ENCODE results near the gene CARD9.

Gene CARD9

DNA sequence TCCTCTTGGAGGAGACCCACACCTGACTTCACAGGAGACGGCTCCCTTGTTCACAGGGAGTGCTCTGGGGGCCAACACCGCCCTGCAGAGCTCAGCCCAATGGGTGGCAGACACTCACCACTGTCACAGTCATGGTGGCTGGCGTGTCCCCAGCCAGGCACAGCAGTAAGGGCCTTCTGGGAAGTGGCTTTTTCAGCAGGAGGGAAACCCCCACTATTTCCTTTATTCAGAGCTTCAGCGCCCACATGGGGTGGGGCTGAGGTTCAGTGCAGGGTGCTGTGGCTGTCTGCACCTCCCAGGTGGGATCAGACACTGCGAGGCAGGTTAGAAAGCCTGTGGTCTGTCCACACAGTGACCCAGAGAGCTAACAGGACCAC lies 30.1 kb upstream of the CARD9 start:
- no peak for DNase-seq
- intact Hi-C loops (cut with DNase I) = no loop called here

DNA sequence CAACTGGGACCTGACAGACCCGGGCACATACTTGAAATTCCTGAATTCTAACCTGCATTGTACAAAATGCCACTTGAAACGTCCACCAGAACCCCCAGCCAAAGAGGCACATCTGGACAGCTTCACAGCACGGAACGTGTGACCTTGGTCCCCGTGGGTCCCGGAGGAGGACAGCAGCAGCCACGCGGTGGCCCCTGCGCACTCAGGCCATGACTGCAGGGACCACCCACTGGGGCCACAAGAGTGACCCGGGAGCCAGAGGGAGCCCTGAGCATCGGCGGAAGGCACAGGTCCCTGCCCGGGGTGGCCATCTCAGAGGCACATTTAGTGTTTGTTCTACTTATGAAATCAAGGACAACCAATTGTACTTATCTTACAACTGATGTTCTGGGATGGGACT lies 28.6 kb upstream of the CARD9 start:
- intact Hi-C loops (cut with DNase I) = no loop called here
- peak in 1 of 10 donors; percentile 82 for DNase-seq

DNA sequence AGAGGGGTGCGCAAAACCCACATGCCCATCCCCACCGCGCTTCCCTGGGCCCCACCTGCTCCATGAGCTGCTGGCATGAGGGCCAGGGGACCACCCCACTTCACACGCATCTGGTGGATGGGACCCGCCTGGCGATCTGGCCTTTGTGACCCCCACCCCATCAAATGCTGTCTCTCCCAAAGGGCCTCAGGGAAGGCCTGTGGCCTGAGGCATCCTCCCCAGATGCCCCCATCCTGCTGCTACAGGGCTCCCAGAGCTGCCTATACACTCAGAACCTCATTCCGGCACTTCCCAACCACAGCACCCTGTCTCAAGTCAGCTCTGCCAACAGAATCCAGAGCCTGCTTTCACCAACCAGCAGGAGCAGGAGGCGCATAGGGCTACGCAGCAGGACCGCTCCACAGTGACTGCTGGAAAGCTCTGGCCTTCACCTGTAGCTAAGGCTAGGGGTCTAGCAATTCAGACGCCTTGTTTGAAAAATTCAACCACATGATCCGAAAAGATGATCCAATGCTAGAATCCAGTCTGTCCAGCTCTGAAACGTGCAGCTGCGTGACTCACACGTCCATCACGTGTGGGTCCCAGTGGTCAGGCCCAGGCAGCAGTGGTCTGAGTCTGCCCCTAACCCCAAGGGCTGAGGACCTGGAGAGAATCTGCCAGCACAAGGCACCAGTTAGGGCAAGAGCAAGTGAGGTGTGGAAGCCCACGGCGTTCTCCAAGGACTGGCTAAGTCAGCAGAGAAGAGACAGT lies 27.9 kb upstream of the CARD9 start:
- DNase-seq = no peak
- intact Hi-C loops (cut with DNase I) = loop anchor here (2.0 kb wide), 2 partner anchors 39 to 89 kb away; partner anchors contain the start of gene DNLZ

DNA sequence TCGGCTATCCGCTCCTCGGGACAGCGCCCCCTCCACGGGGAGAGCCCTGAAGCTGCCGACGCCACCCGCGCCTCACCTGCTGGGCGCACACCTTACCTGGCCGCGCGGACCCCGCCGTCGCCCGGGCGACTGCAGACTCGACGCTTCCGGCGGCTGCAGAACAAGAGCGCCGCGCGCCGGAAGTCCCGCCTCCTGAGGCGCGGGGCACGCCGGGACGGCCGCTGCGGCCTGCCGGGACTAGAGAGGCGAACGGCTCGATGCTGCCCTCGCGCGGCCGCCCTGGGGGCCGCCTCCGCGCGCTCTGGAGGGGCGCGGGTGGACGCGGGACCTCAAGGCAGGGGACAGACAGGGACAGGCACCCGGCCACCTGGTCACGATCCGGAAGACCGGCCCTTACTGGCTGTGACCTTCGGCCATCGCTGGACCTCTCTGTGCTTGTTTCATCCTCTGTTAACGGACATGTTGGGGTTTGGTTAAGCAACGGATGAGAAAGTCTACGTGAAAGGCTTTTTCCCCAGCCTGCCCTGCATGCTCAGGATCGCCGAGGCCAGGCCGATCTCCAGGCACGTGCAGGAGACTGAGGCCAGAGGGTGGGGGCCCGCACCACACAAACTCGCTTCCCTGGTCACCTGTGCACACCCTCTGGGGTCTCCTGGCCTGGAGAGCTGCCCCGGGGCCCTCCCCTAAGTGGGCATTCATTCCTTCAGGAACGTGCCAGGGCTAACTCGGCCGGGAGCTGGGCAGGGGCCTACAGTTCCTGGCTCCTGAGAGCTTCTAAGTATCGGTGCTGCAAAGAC lies 26.8 kb upstream of the CARD9 start, which contains the start of gene SNAPC4:
Gene SNAPC4 (minus strand): TSS at position 133 of the 797 bp plus-strand sequence. CDS start 1,742 bp downstream, outside the sequence.
- peak; percentile 66 to 98 (median 80) for DNase-seq
- intact Hi-C loops (cut with DNase I) = loop anchor here (1.0 to 2.0 kb wide), 4 partner anchors 10 to 87 kb away; partner anchors contain the start of genes DNLZ, ENTR1, INPP5E and PMPCA

DNA sequence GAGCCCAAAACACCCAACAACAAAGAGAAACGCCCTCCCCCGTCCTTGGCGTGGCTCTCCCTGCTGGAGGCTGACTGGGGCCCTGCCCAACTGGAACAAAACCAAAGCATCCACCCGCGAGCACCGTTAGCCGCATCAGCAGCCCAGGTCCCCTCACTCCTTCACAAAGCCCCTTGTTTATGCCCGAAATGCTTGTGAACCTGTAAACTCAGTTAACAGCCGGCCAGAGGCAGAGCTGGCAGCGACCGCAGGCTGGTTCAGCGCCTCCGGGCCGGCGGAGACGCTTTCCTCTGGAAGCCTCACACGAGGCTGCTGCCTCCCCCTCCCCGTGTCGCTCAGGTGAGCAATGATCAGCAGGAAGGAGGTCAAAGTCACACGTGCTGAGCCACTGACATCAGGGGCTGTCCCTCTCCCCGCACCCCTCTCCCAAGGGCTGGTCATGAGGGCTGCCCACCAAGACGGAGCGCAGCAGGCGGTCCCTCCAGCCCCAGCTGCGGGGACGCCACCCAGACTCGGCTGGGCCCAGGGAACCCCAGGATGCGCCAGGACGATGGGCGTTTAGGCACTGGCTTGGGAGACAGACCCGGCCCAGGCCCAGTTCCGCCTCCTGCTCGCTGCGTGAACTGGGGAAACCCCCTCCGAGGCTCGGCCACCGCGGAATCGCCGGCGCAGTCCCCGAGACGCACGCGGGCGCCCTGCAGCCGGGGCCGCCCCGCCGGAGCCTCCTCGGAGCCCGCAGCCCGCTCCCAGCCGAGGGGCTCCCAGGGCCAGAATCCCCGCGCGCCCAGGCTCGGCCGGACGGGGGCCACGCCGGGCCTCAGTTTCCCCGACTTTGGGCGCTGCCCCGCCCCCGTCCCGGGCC lies 25.9 kb upstream of the CARD9 start:
- intact Hi-C loops (cut with DNase I) = loop anchor here (1.0 to 2.0 kb wide), 4 partner anchors 11 to 87 kb away; partner anchors contain the start of genes DNLZ, ENTR1, INPP5E and PMPCA
- peak in 1 of 10 donors; percentile 81 for DNase-seq

DNA sequence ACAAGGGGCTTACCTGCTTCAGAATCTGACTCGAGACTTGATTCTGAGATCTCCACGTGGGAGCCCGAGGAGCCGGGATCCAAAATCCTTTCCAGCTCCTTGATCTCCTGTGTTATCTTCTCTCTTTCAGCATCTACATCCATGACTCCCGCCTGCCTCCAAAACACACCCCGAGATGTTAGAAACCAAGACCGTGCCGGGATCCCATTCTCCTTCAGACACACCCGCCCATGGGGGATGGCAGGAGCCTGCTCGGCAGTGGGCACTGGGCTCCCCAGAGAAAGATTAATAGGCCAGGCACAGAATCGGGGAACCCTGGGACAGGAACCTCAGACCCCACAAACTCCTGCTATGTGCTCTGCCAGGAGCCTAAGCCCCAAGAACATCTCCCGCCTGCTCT lies 24.8 kb upstream of the CARD9 start:
- intact Hi-C loops (cut with DNase I) = no loop called here
- no peak for DNase-seq

DNA sequence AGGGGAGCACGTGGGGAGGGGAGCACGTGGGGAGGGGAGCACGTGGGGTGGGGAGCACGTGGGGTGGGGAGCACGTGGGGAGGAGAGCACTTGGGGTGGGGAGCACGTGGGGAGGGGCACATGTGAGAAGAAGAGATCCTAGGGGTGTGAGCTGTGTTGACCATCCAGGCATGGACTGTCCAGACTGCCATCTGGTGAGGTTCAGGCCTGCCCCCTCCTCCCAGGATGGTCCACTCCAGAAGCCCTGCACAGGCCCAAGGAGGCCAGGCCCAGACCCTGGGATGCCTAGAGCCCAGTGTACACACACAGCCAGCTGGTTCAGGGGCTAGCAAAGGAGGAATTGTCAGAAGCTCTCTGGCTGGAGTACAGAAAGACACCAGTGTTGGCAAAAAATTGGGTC lies 24.2 kb upstream of the CARD9 start:
- intact Hi-C loops (cut with DNase I) = no loop called here
- DNase-seq = no peak

DNA sequence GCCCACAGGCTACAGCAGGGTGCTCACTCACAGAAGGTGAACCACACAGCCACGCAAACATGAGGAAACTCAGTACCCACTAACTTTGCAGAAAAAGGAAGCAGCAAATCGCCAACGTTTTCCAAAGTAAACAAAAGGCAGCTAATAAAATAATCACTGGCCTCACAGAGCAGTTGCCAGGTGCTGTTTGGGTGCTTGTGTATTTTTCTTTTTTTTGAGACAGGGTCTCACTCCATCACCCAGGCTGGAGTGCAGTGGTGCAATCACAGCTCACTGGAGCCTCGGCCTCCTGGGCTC lies 22.7 kb upstream of the CARD9 start:
- intact Hi-C loops (cut with DNase I) = no loop called here
- DNase-seq = no peak

DNA sequence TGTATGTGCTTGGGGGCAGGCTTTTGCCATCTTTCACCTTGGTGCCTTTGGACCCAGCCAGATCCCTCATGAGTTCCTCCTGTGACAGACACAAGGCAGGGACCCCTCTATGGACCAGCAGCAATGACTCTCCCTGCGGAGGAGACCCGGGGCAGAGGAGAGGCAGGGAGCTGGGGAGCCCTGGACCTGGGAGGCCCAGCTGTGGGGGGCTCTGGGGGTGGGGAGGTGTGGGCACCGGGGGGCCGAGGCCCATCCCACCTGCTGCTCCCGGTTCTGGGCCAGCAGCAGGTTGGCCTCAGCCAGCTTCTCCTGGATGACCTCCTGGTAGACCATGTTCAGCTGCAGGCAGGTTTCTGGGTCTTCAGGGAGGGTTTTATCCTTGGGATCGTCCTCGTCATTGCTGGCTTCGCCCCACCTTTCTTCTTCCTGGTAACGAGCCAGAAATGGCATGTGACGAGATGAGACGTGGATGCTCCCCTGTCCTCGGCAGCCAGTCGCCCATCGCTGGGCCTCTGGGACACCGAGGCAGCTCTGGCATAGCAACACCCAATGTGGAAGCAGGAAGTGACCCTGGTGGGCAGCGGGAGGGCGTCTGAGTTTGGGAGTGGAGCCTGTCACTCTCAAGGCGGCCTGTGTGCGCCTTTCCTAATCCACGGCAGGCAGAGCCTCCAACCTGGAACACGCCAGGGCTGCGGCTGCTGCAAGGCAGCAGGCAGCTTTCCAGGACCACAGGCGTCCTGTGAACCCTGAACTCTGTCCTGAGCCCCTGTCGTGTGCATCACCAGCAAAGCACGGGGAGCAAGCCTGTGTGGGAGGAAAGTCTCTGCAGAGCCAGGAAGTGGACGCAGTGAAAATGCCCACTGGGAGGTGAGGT lies 22.1 kb upstream of the CARD9 start:
- intact Hi-C loops (cut with DNase I) = no loop called here
- peak in 2 of 10 donors; percentile 62 to 77 for DNase-seq

DNA sequence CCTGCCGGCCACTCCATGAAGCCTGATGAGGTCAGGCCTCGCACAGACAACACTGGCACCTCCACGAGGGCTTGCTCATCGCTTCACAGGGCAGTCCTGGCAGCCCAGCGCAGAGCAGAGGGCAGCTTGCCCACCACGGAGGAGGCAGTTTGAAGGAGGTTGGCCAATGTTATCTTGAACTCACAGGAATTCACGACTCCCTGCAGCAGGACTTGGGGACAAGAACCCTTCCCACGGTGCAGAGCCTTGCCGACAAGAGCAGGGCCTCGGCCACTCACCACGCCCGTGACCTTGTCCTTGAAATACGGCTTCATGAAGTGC lies 21.5 kb upstream of the CARD9 start:
- peak in 1 of 10 donors; percentile 57 for DNase-seq

DNA sequence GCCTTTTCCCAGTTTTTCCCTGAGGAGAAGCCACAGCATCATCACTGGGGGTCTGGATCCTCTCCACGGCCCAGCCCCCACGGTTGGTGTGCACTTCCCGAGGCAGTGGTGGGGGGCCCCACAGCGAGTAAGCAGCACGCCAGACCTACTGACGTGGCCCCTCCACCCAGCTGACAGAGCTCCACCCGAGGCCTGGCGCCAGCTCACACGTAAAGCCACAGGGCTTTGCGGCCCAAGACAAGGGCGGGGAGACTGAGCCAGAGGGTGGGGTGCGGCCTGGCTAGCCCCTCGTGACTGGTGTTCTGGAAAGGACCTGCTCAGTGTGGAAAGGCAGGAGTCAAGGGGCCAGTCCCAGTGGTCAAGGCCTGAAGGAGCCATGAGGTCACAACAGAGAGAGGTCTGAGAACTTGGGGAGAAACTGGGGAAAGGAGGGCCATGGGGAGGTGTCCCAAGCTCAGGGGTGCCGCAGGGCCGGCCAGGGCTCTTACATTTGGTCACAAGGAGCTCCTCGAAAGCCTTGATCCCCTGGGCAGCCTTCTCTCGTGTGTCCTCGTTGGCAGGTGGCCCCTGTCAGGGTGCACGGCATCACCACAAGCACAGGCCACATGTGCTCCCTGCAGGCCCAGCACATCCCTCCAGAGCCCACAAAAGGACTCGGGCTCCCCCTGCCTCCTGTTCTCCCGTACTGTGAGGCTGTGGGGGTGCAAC lies 21.0 kb upstream of the CARD9 start:
- intact Hi-C loops (cut with DNase I) = no loop called here
- DNase-seq = peak in 1 of 10 donors; percentile 71

More for the DNA sequence above, 21.5 kb upstream of the CARD9 start:
- intact Hi-C loops (cut with DNase I) = no loop called here

DNA sequence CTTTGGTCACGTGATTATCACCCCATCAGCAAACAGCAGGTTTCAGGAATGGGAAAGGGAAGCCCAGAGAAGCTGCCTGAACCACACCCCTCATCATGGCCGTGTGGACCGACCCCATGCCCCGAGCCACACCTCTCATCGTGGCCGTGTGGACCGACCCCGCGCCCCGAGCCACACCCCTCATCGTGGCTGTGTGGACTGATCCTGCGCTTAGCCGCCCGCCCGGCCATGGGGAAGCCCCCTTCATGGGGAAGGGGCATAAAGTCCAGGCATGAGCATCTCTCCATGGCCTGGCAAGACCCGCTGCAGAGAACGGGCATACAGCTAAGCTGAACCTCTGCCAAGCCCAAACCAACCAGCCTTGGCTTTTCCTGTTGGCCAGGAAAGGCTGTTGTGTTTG lies 20.1 kb upstream of the CARD9 start:
- peak in 1 of 10 donors; percentile 46 for DNase-seq
- intact Hi-C loops (cut with DNase I) = no loop called here

DNA sequence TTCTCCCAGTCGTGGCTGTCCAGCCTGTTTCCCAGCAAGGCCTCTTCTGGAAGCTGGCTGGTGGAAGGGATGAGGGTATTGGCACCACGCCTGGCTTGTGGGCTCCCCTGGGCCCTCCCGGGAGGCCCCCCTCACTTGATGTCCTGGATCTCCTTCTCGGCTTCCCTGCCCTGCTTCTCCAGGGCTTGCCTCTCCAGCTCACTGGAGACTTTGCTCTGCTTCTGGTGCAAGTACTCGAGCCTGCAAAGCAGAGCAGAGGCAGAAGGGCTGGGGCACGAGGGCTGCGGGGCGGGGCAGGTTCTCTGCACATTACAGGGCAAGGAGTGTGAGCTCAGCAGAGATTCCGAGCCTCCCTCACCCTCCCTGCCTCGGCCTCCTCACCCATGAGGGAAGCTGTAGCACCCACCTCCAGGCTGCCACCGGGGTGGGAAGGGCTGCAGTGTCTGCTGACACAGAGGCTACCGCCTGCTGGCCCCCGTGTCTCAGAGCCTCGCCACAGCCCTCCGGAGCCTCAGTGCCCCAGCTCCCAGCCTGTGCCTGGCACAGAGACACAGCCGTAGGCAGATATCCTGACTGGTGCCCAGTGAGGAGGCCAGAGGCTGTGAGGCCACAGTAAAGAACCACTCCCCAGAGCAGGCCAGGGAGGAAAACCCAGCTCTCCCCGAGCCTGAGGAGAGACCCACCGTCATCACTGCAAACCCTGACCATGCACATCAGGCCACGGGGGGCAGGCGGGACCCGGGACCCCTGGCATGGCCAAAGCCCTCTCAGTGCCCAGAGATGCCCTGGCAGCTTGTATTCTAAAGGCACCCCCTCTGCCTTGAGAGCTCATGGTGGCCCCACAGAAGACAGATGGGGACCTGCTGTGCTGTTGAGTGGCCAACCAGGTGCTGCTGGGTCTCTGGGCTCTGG lies 19.3 kb upstream of the CARD9 start:
- peak in 2 of 10 donors; percentile 44 to 78 for DNase-seq
- intact Hi-C loops (cut with DNase I) = no loop called here

DNA sequence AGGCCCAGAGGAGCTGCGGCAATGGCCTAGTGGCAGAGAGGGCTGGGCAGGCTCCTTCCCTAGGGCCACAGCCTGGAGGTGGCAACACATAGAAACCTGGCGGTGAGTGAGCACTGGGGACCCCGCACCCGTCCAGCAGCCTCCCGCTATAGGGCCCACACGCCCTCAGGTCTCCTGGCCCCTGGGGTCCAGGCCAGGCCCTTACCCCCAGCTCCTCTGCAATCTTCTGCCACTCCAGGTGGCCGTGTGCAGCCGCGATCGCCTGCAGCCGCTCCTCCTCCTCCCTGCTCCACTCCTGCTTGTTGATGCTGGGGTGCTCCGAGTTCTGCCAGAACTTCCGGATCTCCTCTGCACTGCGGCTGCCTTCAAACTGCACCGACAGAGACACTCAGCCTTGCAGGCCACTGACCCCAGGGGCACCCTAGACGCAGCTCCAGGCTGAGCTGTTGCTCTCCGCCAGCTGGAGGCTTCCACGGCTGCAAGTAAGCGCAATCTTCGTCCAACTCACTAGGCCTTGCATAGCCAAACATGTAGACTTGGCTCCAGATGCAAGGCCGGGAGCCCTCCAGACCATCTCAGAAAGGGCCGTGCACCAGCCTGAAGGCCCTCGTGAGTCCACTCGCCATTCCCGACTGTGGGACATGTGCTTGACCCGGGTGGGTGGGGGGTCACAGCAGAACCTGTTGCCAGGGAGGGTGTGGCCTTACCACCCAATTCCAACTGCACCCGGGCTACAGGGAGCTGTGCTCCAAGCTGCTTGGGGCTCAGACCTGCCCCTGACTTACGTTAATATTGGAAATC lies 18.5 kb upstream of the CARD9 start:
- intact Hi-C loops (cut with DNase I) = no loop called here
- DNase-seq = peak in 1 of 10 donors; percentile 68

DNA sequence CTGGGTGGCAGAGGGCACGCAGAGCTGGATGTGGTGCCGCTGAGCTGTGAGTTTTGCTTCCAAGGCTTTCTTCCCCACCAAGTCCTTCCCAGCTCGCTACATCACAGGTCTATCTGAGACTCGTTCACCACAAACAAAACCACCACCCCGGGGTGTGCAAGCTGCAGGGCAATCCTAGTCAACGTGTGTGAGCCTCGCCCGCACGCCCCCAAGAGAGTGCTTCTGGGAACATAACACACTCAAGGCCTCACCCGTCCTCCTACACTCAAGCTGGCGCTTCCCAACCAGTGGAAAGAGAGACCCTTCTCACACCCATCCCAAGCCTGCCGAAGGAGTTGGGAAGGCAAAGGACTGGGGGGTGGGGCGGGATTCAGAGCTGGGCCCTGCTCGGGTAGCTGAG lies 15.9 kb upstream of the CARD9 start:
- intact Hi-C loops (cut with DNase I) = no loop called here
- DNase-seq = no peak

DNA sequence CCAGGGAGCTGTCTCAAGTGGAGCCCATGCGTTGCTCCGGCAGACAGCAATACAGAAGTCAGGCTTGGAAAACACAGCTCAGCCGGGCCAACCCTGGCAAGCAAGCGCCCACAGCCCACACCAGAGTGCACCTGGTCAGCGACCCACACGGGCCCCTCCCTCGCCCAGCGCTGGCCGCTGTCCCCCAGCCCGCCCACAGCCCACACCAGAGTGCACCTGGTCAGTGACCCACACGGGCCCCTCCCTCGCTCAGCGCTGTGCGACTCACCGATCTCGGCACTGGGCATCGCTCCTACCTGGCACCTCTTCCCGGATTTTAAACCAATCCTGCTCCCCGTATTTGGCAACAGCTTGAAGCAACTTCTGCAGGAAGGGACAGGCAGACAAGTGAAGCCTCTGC lies 13.7 kb upstream of the CARD9 start:
- DNase-seq = no peak
- intact Hi-C loops (cut with DNase I) = no loop called here

DNA sequence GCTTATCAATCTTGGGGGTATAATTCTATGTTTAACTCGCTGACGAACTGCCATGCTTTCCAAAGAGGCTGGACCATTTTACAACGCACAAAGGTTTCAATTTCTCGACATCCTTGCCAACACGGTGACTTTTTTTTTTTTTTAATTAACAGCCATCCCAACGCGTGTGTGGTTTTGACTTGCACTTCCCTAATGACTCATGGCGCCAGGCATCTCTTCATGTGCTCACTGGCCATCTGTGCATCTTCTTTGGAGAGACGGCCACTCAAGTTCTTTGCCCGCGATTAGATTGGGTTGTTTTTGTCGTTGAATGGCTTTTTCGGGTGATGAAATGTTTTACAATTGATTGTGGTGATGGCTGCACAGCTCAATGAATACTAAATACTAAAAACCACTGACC lies 12.5 kb upstream of the CARD9 start:
- no peak for DNase-seq
- intact Hi-C loops (cut with DNase I) = no loop called here

Data from posterior cingulate gyrus (tissue), 11 donors.